Sigmoid colon (tissue), 4 donors: ENCODE measurements around the gene TMEM204.

Source experiments
- CTCF ChIP-seq, 4 experiments: fragments of 450-650 bp in 3 of 4; fragments of 200-600 bp in 1 of 4; IDR thresholded peaks; one replicate each; pipeline ENCODE4 v1.5.1; 2016 to 2019; ENCODE audit warnings: antibody characterized with exemption in 4 of 4, mild to moderate bottlenecking in 3 of 4, moderate library complexity in 2 of 4
- POLR2A ChIP-seq, 2 donors: fragments of 450-650 bp; IDR thresholded peaks; one replicate each; pipeline ENCODE4 v1.6.1; 2016; ENCODE audit warnings: antibody characterized with exemption in 2 of 2, mild to moderate bottlenecking in 2 of 2, moderate library complexity in 2 of 2
- POLR2AphosphoS5 ChIP-seq, 4 donors: sonication (generic); formaldehyde crosslinking; IDR thresholded peaks; one replicate each; pipeline ENCODE4 v1.6.1; 2017; ENCODE audit warnings: antibody characterized with exemption in 4 of 4

- TF ChIP-seq CTCF (IDR thresholded peaks at IDR 0.05) (no peak), POLR2A (IDR thresholded peaks at IDR 0.05) (no peak), POLR2AphosphoS5 (IDR thresholded peaks at IDR 0.05) (no peak)
Measured at GRCh38 chr16:1540556-1540855, 7.0 kb downstream of the TMEM204 start.
